LNCAP (cell line): ENCODE data around the gene ASS1.

Source experiments
- CTCF ChIP-seq: fragments of 450-650 bp; IDR thresholded peaks from 2 replicates; pipeline ENCODE4 v1.5.1; 2017; ENCODE audit warnings: mild to moderate bottlenecking

The ASS1 gene

GRCh38 chr9:130462685-130463540, 18.2 kb downstream of the ASS1 start:
- TF ChIP-seq CTCF, result no peak

GRCh38 chr9:130463763-130464745, 19.3 kb downstream of the ASS1 start:
- TF ChIP-seq CTCF, result no peak

- TF ChIP-seq CTCF, result no peak
These were observed 20.8 kb downstream of the ASS1 start for GRCh38 chr9:130465383-130466096.

- no peak for TF ChIP-seq CTCF
These were observed 21.9 kb downstream of the ASS1 start for GRCh38 chr9:130466537-130467217.

- TF ChIP-seq CTCF, result no peak
These were observed 22.6 kb downstream of the ASS1 start for GRCh38 chr9:130467316-130467715.

GRCh38 chr9:130468566-130468965, 23.8 kb downstream of the ASS1 start:
- no peak for TF ChIP-seq CTCF
